Measurements from ENCODE around the gene NXNL1.
A peak's percentile ranks its signal among the peaks of the same experiment; 100 is the strongest.

Gene NXNL1

GRCh38 chr19:17447704-17448130, 13.0 kb downstream of the NXNL1 start:
- Histone ChIP-seq H3K4me2 (peak overlapping the region; percentile 83 to 99 (median 98)), H3K9me3 (replicated peaks in 1 of 11) (no peaks in the 10 kb centered on the region), H3K9ac (peak overlapping the region; percentile 70 to 85 (median 79)), H4K20me1 (no peaks in the 10 kb centered on the region), H3K4me1 (peaks cover 31 to 58% (median 52%) of the 10 kb centered on the region in 10 experiments), H3K36me3 (peaks cover 0 to 6% (median 0%) of the 10 kb centered on the region in 11 experiments; a peak in 2 of 22 replicates), H3K4me3 (peak overlapping the region; percentile 57 to 77 (median 72)), H3K27me3 (peaks cover 0 to 3% (median 0%) of the 10 kb centered on the region in 11 experiments; a peak in 1 of 22 replicates), H3K27ac (peak overlapping the region in 10 of 11 experiments; percentile 41 to 78 (median 68); a peak in 20 of 22 replicates)
- TF ChIP-seq Cebpa-rat (IDR thresholded peaks at IDR 0.05), result no peak

- no peak overlapping the region for H3K9ac ChIP-seq
- H3K27me3 ChIP-seq, result peaks cover 0 to 3% (median 0%) of the 10 kb centered on the region in 11 experiments; a peak in 1 of 22 replicates
- H3K36me3 ChIP-seq, result peaks cover 0 to 14% (median 0%) of the 10 kb centered on the region in 11 experiments; a peak in 4 of 22 replicates
- no peak overlapping the region for H3K27ac ChIP-seq
- no peak for TF ChIP-seq Cebpa-rat (IDR thresholded peaks at IDR 0.05)
- no peak overlapping the region for H3K4me3 ChIP-seq
- H3K4me2 ChIP-seq, result no peak overlapping the region
- H3K9me3 ChIP-seq (replicated peaks in 1 of 11), result peaks cover 0 to 8% (median 5%) of the 10 kb centered on the region in 11 experiments; a peak in 9 of 22 replicates
- peaks cover 19 to 42% (median 34%) of the 10 kb centered on the region in 10 experiments for H3K4me1 ChIP-seq
- no peaks in the 10 kb centered on the region for H4K20me1 ChIP-seq
Observed at GRCh38 chr19:17445526-17446165, 15.1 kb downstream of the NXNL1 start.

- H3K27me3 ChIP-seq, result no peaks in the 10 kb centered on the region
- peaks cover 0 to 17% (median 3%) of the 10 kb centered on the region in 11 experiments; a peak in 17 of 22 replicates for H3K36me3 ChIP-seq
- peaks cover 0 to 8% (median 5%) of the 10 kb centered on the region in 11 experiments; a peak in 10 of 22 replicates for H3K9me3 ChIP-seq (replicated peaks in 1 of 11)
- no peak overlapping the region for H3K4me2 ChIP-seq
- no peak for TF ChIP-seq Cebpa-rat (IDR thresholded peaks at IDR 0.05)
- H4K20me1 ChIP-seq, result no peaks in the 10 kb centered on the region
- H3K9ac ChIP-seq, result no peak overlapping the region
- no peak overlapping the region for H3K4me3 ChIP-seq
- peaks cover 0 to 2% (median 0%) of the 10 kb centered on the region in 10 experiments; a peak in 1 of 20 replicates for H3K4me1 ChIP-seq
- no peak overlapping the region for H3K27ac ChIP-seq
Observed at GRCh38 chr19:17441241-17442021, 19.3 kb downstream of the NXNL1 start.

- Histone ChIP-seq H3K4me1 (peaks cover 0 to 5% (median 3%) of the 10 kb centered on the region in 10 experiments; a peak in 8 of 20 replicates), H3K27me3 (no peaks in the 10 kb centered on the region), H3K4me3 (no peak overlapping the region), H3K4me2 (no peak overlapping the region), H3K9me3 (replicated peaks in 1 of 11) (peaks cover 0 to 15% (median 6%) of the 10 kb centered on the region in 11 experiments; a peak in 10 of 22 replicates), H3K27ac (no peak overlapping the region), H3K36me3 (peaks cover 10 to 18% (median 16%) of the 10 kb centered on the region in 11 experiments; a peak in 19 of 22 replicates), H3K9ac (no peak overlapping the region), H4K20me1 (no peaks in the 10 kb centered on the region)
- TF ChIP-seq Cebpa-rat (IDR thresholded peaks at IDR 0.05), result no peak
Observed at GRCh38 chr19:17436874-17437267, 23.9 kb downstream of the NXNL1 start.

GRCh38 chr19:17436094-17436873, 24.4 kb downstream of the NXNL1 start:
- Histone ChIP-seq H3K4me1 (peaks cover 0 to 10% (median 7%) of the 10 kb centered on the region in 10 experiments; a peak in 8 of 20 replicates), H3K4me3 (no peak overlapping the region), H3K36me3 (peaks cover 10 to 18% (median 16%) of the 10 kb centered on the region in 11 experiments; a peak in 19 of 22 replicates), H3K27me3 (no peaks in the 10 kb centered on the region), H3K9me3 (replicated peaks in 1 of 11) (peaks cover 0 to 10% (median under 1%) of the 10 kb centered on the region in 11 experiments; a peak in 7 of 22 replicates), H3K27ac (no peak overlapping the region), H4K20me1 (no peaks in the 10 kb centered on the region), H3K9ac (no peak overlapping the region), H3K4me2 (no peak overlapping the region)
- TF ChIP-seq Cebpa-rat (IDR thresholded peaks at IDR 0.05), result no peak

GRCh38 chr19:17435218-17435617, 25.5 kb downstream of the NXNL1 start:
- H3K4me1 ChIP-seq, result peaks cover 0 to 11% (median 8%) of the 10 kb centered on the region in 10 experiments; a peak in 8 of 20 replicates
- no peak overlapping the region for H3K4me3 ChIP-seq
- H3K9ac ChIP-seq, result no peak overlapping the region
- TF ChIP-seq Cebpa-rat (IDR thresholded peaks at IDR 0.05), result no peak
- H3K9me3 ChIP-seq (replicated peaks in 1 of 11), result peaks cover 0 to 7% (median 0%) of the 10 kb centered on the region in 11 experiments; a peak in 3 of 22 replicates
- no peak overlapping the region for H3K4me2 ChIP-seq
- H3K27ac ChIP-seq, result no peak overlapping the region
- H3K36me3 ChIP-seq, result peaks cover 10 to 18% (median 16%) of the 10 kb centered on the region in 11 experiments; a peak in 19 of 22 replicates
- H4K20me1 ChIP-seq, result no peaks in the 10 kb centered on the region
- no peaks in the 10 kb centered on the region for H3K27me3 ChIP-seq

GRCh38 chr19:17431417-17431816, 29.3 kb downstream of the NXNL1 start:
- no peak overlapping the region for H3K4me3 ChIP-seq
- peak overlapping the region in 5 of 11 experiments; percentile 2 to 33 (median 12); a peak in 2 of 22 replicates for H3K4me2 ChIP-seq
- H3K27ac ChIP-seq, result no peak overlapping the region
- no peak for TF ChIP-seq Cebpa-rat (IDR thresholded peaks at IDR 0.05)
- no peaks in the 10 kb centered on the region for H3K27me3 ChIP-seq
- H3K4me1 ChIP-seq, result peaks cover 0 to 29% (median 19%) of the 10 kb centered on the region in 10 experiments; a peak in 15 of 20 replicates
- peaks cover 8 to 14% (median 13%) of the 10 kb centered on the region in 11 experiments; a peak in 19 of 22 replicates for H3K36me3 ChIP-seq
- H4K20me1 ChIP-seq, result no peaks in the 10 kb centered on the region
- no peak overlapping the region for H3K9ac ChIP-seq
- peaks cover 0 to 7% (median 0%) of the 10 kb centered on the region in 11 experiments; a peak in 3 of 22 replicates for H3K9me3 ChIP-seq (replicated peaks in 1 of 11)

GRCh38 chr19:17429641-17430113, 31.0 kb downstream of the NXNL1 start:
- no peak overlapping the region for H3K27ac ChIP-seq
- H3K4me1 ChIP-seq, result peaks cover 1 to 36% (median 26%) of the 10 kb centered on the region in 10 experiments; a peak in 19 of 20 replicates
- peak overlapping the region in 9 of 11 experiments; percentile 1 to 45 (median 21); a peak in 10 of 22 replicates for H3K4me2 ChIP-seq
- TF ChIP-seq Cebpa-rat (IDR thresholded peaks at IDR 0.05), result no peak
- no peaks in the 10 kb centered on the region for H3K36me3 ChIP-seq
- H3K4me3 ChIP-seq, result no peak overlapping the region
- no peaks in the 10 kb centered on the region for H3K9me3 ChIP-seq (replicated peaks in 1 of 11)
- H4K20me1 ChIP-seq, result no peaks in the 10 kb centered on the region
- H3K27me3 ChIP-seq, result no peaks in the 10 kb centered on the region
- peak overlapping the region in 2 of 11 experiments; percentile 3 to 27; a peak in 2 of 22 replicates for H3K9ac ChIP-seq
